Uterus (tissue), 4 donors: ENCODE measurements around the gene DHX35. TPM values are rescaled to one million over a fixed set of nuclear protein-coding genes. Genes with fewer than 3 reads are reported as not detected.

ENCODE experiments used
- DNase-seq, 2 donors: peaks; one replicate each; pipeline ENCODE4 v3.0.0-alpha.2; 2019 to 2020
- H3K27ac ChIP-seq, 2 donors: fragments of 200-600 bp; sonication (generic); 1 replicate in 1 of 2; 2 replicates in 1 of 2; pipeline ENCODE4 v1.5.1; 2016 to 2018
- H3K27me3 ChIP-seq, 2 donors: fragments of 200-600 bp; sonication (generic); one replicate each; pipeline ENCODE4 v1.5.1; 2018 to 2019; ENCODE audit warnings: control low read depth in 1 of 2
- H3K36me3 ChIP-seq, 2 donors: fragments of 200-600 bp; sonication (generic); one replicate each; pipeline ENCODE4 v1.5.1; 2019; ENCODE audit warnings: control low read depth in 1 of 2
- H3K4me1 ChIP-seq, 2 donors: fragments of 200-600 bp; sonication (generic); one replicate each; pipeline ENCODE4 v1.5.1; 2018 to 2019; ENCODE audit warnings: control low read depth in 1 of 2
- H3K4me3 ChIP-seq, 2 donors: fragments of 200-600 bp; sonication (generic); 1 replicate in 1 of 2; 2 replicates in 1 of 2; pipeline ENCODE4 v1.5.1; 2018 to 2019; ENCODE audit warnings: mild to moderate bottlenecking in 1 of 2
- H3K9me3 ChIP-seq, 2 donors: fragments of 200-600 bp; sonication (generic); one replicate each; pipeline ENCODE4 v1.5.1; 2019; ENCODE audit warnings: control low read depth in 1 of 2
- POLR2A ChIP-seq, 2 donors: fragments of 450-650 bp; IDR thresholded peaks; one replicate each; pipeline ENCODE4 v1.6.1; 2016; ENCODE audit warnings: antibody characterized with exemption in 2 of 2, mild to moderate bottlenecking in 1 of 2, moderate library complexity in 1 of 2
- intact Hi-C: fragments of 100-400 bp; cut with DNase I; formaldehyde crosslinking; loops from one replicate; pipeline ENCODE4 v1.15.1; 2023; ENCODE audit warnings: low total_unique reads
- total RNA-seq, 4 donors: library from RNA; depleted of rRNA in 3 of 4; stranded (reverse); fragments of >200 nt in 3 of 4; gene quantifications; one replicate each; pipeline versions ENCODE4 v1.1.0 to v1.2.4, GENCODE V29; 2014 to 2023
- TF ChIP-seq, protein P1 (sequence below), 4 experiments: fragments of 200-600 bp in 2 of 4; fragments of 450-650 bp in 2 of 4; sonication (generic) in 2 of 4; IDR thresholded peaks; one replicate each; pipeline ENCODE4 v1.5.1; 2016 to 2019; ENCODE audit warnings: antibody characterized with exemption in 4 of 4, mild to moderate bottlenecking in 2 of 4, moderate library complexity in 1 of 4
- donor health status: DM: yes; HTN: yes; CAD: no.

Gene DHX35, protein sequence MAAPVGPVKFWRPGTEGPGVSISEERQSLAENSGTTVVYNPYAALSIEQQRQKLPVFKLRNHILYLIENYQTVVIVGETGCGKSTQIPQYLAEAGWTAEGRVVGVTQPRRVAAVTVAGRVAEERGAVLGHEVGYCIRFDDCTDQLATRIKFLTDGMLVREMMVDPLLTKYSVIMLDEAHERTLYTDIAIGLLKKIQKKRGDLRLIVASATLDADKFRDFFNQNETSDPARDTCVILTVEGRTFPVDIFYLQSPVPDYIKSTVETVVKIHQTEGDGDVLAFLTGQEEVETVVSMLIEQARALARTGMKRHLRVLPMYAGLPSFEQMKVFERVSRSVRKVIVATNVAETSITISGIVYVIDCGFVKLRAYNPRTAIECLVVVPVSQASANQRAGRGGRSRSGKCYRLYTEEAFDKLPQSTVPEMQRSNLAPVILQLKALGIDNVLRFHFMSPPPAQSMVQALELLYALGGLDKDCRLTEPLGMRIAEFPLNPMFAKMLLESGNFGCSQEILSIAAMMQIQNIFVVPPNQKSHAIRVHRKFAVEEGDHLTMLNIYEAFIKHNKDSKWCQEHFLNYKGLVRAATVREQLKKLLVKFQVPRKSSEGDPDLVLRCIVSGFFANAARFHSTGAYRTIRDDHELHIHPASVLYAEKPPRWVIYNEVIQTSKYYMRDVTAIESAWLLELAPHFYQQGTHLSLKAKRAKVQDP
- total RNA-seq, result 10 to 100 TPM; 17.7 to 23.5 (median 21.6) TPM

DNA sequence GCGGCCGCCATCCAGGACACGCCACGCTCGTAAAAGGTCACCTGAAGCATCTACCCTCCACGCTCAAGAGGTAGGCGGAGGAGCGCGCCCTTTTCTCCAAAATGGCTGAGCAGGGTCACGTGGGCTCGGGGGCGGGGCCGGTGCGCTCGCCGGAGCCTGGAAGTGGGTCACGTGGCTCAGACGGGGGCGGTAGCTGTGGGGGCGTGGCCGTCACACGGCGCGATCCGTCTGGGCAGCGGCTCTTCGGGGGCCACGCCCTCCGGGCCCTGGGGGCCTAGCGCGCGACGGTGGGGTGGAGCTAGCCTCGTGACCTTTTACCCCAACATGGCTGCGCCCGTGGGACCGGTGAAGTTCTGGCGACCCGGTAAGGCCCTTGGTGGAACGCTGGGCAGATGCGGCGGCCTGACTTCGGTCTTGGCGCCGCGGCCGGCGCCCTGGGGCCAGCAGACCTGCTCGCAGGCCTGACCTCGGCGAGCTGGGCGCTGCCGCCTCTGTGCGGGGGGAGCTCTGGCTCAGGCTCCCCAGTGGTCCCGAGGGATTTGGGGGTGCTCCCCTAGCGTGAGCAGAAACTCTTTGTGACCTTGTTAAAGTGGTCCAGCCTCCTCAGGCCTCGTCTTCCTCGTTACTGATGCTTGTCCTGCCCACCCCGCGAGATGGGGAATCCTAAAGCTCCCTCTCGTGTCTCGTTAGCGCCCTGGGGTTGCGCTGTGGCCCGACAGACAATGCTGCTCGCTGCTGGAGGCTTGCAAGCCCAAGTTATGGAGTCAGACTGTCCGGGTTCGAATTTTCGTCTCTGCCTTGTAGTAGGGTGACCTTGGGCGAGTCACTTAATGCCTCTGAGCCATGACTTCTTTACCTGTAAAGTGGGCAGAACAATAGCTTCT, at the start of gene DHX35:
DHX35 (plus strand) TSS at position 301 of the 884 bp plus-strand sequence; CDS start at position 325, 24 bp downstream.
- intact Hi-C loops, result no loop called here
- TF ChIP-seq, protein P1, sequence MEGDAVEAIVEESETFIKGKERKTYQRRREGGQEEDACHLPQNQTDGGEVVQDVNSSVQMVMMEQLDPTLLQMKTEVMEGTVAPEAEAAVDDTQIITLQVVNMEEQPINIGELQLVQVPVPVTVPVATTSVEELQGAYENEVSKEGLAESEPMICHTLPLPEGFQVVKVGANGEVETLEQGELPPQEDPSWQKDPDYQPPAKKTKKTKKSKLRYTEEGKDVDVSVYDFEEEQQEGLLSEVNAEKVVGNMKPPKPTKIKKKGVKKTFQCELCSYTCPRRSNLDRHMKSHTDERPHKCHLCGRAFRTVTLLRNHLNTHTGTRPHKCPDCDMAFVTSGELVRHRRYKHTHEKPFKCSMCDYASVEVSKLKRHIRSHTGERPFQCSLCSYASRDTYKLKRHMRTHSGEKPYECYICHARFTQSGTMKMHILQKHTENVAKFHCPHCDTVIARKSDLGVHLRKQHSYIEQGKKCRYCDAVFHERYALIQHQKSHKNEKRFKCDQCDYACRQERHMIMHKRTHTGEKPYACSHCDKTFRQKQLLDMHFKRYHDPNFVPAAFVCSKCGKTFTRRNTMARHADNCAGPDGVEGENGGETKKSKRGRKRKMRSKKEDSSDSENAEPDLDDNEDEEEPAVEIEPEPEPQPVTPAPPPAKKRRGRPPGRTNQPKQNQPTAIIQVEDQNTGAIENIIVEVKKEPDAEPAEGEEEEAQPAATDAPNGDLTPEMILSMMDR (IDR thresholded peaks at IDR 0.05), result peak; percentile 5 to 29 (median 15)
- TF ChIP-seq POLR2A (IDR thresholded peaks at IDR 0.05), result peak in 1 of 2 donors; percentile 49
- peak within 1 kb of the TSS; percentile 81 to 97 for H3K4me3 ChIP-seq
- H3K27ac ChIP-seq, result peak within 1 kb of the TSS; percentile 85 to 96
- H3K4me1 ChIP-seq, result no peaks in the 10 kb centered on the region
- H3K9me3 ChIP-seq, result no peaks in the 10 kb centered on the region
- DNase-seq, result peak; percentile 97 to 99
- no peaks in the 10 kb centered on the region for H3K27me3 ChIP-seq
- no peaks in the 10 kb centered on the region for H3K36me3 ChIP-seq

DNA sequence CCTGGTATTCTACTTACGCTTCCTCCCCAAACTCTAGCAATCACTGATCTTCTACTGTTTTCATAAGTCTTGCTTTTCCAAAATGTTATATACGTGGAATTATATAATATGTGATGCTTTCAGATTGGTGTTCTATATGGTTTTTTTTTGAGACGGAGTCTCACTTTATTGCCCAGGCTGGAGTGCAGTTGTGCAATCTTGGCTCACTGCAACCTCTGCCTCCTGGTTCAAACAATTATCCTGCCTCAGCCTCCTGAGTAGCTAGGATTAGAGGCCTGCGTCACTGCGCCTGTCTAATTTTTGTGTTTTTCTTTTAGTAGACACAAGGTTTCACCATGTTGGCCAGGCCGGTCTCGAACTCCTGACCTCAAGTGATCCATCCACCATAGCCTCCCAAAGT, 46.8 kb upstream of the DHX35 start:
- no peaks in the 10 kb centered on the region for H3K36me3 ChIP-seq
- no peak for TF ChIP-seq POLR2A (IDR thresholded peaks at IDR 0.05)
- TF ChIP-seq, protein P1 (IDR thresholded peaks at IDR 0.05), result no peak
- no peak overlapping the region for H3K4me3 ChIP-seq
- H3K27me3 ChIP-seq, result no peaks in the 10 kb centered on the region
- no peak overlapping the region for H3K27ac ChIP-seq
- H3K9me3 ChIP-seq, result no peaks in the 10 kb centered on the region
- no peak for DNase-seq
- intact Hi-C loops, result no loop called here
- H3K4me1 ChIP-seq, result no peaks in the 10 kb centered on the region

DNA sequence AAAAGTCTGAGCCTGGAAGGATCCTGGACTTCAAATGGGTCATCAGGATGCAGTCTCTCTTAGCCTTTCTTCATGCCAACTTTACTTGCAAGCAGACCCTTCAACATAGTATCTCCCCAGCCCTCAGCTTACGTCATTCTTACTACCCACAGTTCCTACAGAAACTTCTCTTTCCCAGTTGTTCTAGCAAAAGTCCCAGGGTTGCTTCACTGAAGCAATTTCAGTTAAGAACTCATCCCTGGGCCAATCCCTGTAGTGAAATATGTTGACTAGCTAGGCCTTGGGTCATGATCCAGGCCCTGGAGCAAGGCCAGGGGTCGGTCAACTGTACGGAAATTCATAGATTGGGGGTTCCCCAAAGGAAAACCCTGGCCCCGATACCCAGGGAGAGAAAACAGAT, 44.5 kb upstream of the DHX35 start:
- TF ChIP-seq, protein P1 (IDR thresholded peaks at IDR 0.05), result no peak
- no peak for TF ChIP-seq POLR2A (IDR thresholded peaks at IDR 0.05)
- H3K9me3 ChIP-seq, result no peaks in the 10 kb centered on the region
- no peaks in the 10 kb centered on the region for H3K36me3 ChIP-seq
- intact Hi-C loops, result no loop called here
- H3K27me3 ChIP-seq, result no peaks in the 10 kb centered on the region
- DNase-seq, result no peak
- no peak overlapping the region for H3K4me3 ChIP-seq
- H3K27ac ChIP-seq, result no peak overlapping the region
- H3K4me1 ChIP-seq, result no peaks in the 10 kb centered on the region

DNA sequence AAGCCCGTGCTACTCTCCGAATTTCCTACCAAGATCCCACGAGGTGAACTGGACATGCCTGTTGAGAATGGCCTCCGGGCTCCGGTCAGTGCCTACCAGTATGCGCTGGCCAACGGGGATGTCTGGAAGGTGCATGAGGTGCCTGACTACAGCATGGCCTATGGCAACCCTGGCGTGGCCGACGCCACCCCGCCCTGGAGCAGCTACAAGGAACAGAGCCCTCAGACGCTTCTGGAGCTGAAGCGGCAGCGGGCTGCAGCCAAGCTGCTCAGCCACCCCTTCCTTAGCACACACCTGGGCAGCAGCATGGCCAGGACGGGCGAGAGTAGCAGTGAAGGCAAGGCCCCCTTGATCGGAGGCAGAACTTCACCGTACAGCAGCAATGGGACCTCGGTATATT, 44.0 kb upstream of the DHX35 start:
- Histone ChIP-seq H3K4me1 (no peaks in the 10 kb centered on the region), H3K4me3 (no peak overlapping the region), H3K27ac (no peak overlapping the region), H3K27me3 (no peaks in the 10 kb centered on the region), H3K36me3 (no peaks in the 10 kb centered on the region), H3K9me3 (no peaks in the 10 kb centered on the region)
- intact Hi-C loops, result no loop called here
- no peak for DNase-seq
- TF ChIP-seq, protein P1 (IDR thresholded peaks at IDR 0.05), result no peak
- TF ChIP-seq POLR2A (IDR thresholded peaks at IDR 0.05), result no peak
